ENCODE measurements around the gene PRDM16. TPM values are rescaled to one million over a fixed set of nuclear protein-coding genes. Genes with fewer than 3 reads are reported as not detected.

Gene PRDM16
- polyA plus RNA-seq, 1 donor (not counting 4 experiments of a cell fraction or from before 2014, with no cell fraction given) = 0.05 TPM

DNA sequence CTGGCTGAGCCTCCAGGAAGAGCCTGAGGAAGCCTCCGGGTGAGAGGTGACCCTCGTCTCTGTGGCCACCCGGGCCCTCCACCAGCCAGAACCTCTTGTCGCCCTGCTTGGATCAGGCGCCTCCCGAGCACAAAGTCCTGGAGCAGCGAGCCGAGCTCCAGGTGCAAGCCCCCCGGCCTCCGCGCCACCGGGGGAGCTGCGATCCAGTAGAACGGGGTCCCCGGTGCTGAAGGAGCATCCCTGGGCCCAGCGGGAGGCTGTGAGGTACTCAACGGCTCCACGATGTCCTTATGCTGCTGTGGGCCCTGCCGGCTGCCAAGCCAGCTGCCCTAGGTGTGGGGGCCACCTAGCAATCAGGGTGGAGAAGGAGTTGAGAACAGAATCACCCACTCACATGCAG lies 102.8 kb downstream of the PRDM16 start:
- DNase-seq (ENCODE audit: low read depth, low spot score) (no peak), FAIRE-seq (no peak)
- no peaks in the 10 kb centered on the region for H3K79me2 ChIP-seq (ENCODE audit: control insufficient read depth, insufficient read depth, low read length)
- no peaks in the 10 kb centered on the region for H3K9me1 ChIP-seq (ENCODE audit: control insufficient read depth, extremely low read depth, insufficient read depth, low read length)
- H3K36me3 ChIP-seq (ENCODE audit: control insufficient read depth in 2 of 2, extremely low read depth in 1 of 2, insufficient read depth in 2 of 2, low read length in 2 of 2) = no peaks in the 10 kb centered on the region
- H3K9me3 ChIP-seq (ENCODE audit: control insufficient read depth, low read depth, low read length) = peaks cover 7% of the 10 kb centered on the region
- no peaks in the 10 kb centered on the region for H3K4me1 ChIP-seq (ENCODE audit: control insufficient read depth, extremely low read depth, insufficient read depth, low read length)
- no peaks in the 10 kb centered on the region for H4K20me1 ChIP-seq (ENCODE audit: control insufficient read depth, extremely low read depth, insufficient read depth, low read length)
- H3K27me3 ChIP-seq (ENCODE audit: control insufficient read depth, extremely low read depth, insufficient read depth, low read length) = no peaks in the 10 kb centered on the region
- no peak overlapping the region for H3K27ac ChIP-seq (ENCODE audit: control insufficient read depth, insufficient read depth, low read length)
- H3K4me3 ChIP-seq (ENCODE audit: control insufficient read depth in 2 of 3, extremely low read depth in 1 of 3, insufficient read depth in 2 of 3, low read depth in 1 of 3, low read length in 3 of 3) = no peak overlapping the region
- dilution Hi-C loops (cut with MboI; ENCODE audit: extremely low pct_ligation_motif_present, low sequenced_read_pairs) = no loop called here
- H3K9ac ChIP-seq (ENCODE audit: control insufficient read depth, extremely low read depth, insufficient read depth, low read length) = no peak overlapping the region
- TF ChIP-seq EZH2 (IDR thresholded peaks at IDR 0.05; ENCODE audit: low read length) = no peak
- TF ChIP-seq, protein P1, sequence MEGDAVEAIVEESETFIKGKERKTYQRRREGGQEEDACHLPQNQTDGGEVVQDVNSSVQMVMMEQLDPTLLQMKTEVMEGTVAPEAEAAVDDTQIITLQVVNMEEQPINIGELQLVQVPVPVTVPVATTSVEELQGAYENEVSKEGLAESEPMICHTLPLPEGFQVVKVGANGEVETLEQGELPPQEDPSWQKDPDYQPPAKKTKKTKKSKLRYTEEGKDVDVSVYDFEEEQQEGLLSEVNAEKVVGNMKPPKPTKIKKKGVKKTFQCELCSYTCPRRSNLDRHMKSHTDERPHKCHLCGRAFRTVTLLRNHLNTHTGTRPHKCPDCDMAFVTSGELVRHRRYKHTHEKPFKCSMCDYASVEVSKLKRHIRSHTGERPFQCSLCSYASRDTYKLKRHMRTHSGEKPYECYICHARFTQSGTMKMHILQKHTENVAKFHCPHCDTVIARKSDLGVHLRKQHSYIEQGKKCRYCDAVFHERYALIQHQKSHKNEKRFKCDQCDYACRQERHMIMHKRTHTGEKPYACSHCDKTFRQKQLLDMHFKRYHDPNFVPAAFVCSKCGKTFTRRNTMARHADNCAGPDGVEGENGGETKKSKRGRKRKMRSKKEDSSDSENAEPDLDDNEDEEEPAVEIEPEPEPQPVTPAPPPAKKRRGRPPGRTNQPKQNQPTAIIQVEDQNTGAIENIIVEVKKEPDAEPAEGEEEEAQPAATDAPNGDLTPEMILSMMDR (optimal IDR thresholded peaks at IDR 0.05 in 1 of 3, IDR thresholded peaks at IDR 0.05 in 1 of 3, conservative IDR thresholded peaks at IDR 0.05 in 1 of 3; ENCODE audit: extremely low read depth in 1 of 3, insufficient read depth in 2 of 3, low read length in 3 of 3) = no peak
- H3K4me2 ChIP-seq (ENCODE audit: control insufficient read depth, extremely low read depth, insufficient read depth, low read depth, low read length) = no peak overlapping the region
- no peak overlapping the region for H2AFZ ChIP-seq (ENCODE audit: control insufficient read depth, low read length)

DNA sequence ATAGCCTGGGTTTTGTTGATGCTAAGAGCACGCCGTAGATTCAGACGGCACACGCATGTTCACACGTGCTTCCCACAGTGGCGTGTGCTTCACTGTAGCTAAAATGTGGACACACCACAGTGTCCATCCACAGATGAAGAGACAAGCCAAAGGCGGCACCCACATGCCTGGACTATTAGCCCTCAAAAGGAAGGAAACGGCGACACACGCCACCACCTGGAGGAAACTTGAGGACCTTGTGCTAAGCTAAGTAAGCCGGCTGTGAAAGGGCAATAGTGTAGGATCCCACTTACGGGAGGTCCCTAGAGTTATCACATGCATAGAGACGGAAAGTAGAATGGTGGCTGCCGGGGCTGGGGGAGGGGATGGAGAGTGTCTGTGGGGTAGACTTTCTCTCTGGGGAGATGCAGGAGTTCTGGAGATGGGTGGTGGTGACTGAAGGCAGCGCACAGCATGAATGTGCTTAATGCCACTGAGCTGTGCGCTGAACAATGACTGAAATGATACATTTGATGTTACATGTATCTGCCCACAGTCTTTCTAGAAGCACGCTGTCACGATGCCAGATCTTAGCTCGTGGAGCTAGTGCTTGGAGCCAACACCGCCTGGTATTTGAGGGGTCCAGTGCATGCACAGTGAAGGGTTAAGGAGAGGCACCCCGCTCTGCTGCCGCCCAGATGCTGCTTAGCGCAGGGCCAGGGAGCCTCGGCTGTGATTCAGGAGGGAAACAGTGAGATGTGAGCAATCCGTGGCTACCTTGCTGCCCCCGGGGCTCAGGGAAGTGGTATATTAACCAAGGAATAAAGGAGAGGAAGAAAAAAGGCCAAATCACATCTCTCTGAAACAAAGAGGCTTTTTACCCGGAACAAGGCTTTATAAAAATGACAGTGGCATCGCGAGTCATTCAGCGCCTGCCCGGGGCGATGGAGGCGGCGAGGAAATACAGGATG lies 103.7 kb downstream of the PRDM16 start:
- peaks cover 5% of the 10 kb centered on the region for H3K9me3 ChIP-seq (ENCODE audit: control insufficient read depth, low read depth, low read length)
- H3K27ac ChIP-seq (ENCODE audit: control insufficient read depth, insufficient read depth, low read length) = no peak overlapping the region
- no peaks in the 10 kb centered on the region for H3K36me3 ChIP-seq (ENCODE audit: control insufficient read depth in 2 of 2, extremely low read depth in 1 of 2, insufficient read depth in 2 of 2, low read length in 2 of 2)
- no peaks in the 10 kb centered on the region for H3K4me1 ChIP-seq (ENCODE audit: control insufficient read depth, extremely low read depth, insufficient read depth, low read length)
- TF ChIP-seq, protein P1 (optimal IDR thresholded peaks at IDR 0.05 in 1 of 3, IDR thresholded peaks at IDR 0.05 in 1 of 3, conservative IDR thresholded peaks at IDR 0.05 in 1 of 3; ENCODE audit: extremely low read depth in 1 of 3, insufficient read depth in 2 of 3, low read length in 3 of 3) = no peak
- TF ChIP-seq EZH2 (IDR thresholded peaks at IDR 0.05; ENCODE audit: low read length) = no peak
- no peak overlapping the region for H3K9ac ChIP-seq (ENCODE audit: control insufficient read depth, extremely low read depth, insufficient read depth, low read length)
- DNase-seq (ENCODE audit: low read depth, low spot score) (no peak), FAIRE-seq (no peak)
- H2AFZ ChIP-seq (ENCODE audit: control insufficient read depth, low read length) = no peak overlapping the region
- no peaks in the 10 kb centered on the region for H4K20me1 ChIP-seq (ENCODE audit: control insufficient read depth, extremely low read depth, insufficient read depth, low read length)
- no peak overlapping the region for H3K4me3 ChIP-seq (ENCODE audit: control insufficient read depth in 2 of 3, extremely low read depth in 1 of 3, insufficient read depth in 2 of 3, low read depth in 1 of 3, low read length in 3 of 3)
- H3K4me2 ChIP-seq (ENCODE audit: control insufficient read depth, extremely low read depth, insufficient read depth, low read depth, low read length) = no peak overlapping the region
- no peaks in the 10 kb centered on the region for H3K9me1 ChIP-seq (ENCODE audit: control insufficient read depth, extremely low read depth, insufficient read depth, low read length)
- dilution Hi-C loops (cut with MboI; ENCODE audit: extremely low pct_ligation_motif_present, low sequenced_read_pairs) = no loop called here
- H3K79me2 ChIP-seq (ENCODE audit: control insufficient read depth, insufficient read depth, low read length) = no peaks in the 10 kb centered on the region
- no peaks in the 10 kb centered on the region for H3K27me3 ChIP-seq (ENCODE audit: control insufficient read depth, extremely low read depth, insufficient read depth, low read length)
